GM12801 (cell line): Measurements from ENCODE around the gene PDE7B.

Experiments used
- TF ChIP-seq, protein P1 (sequence below): IDR thresholded peaks from one replicate; pipeline ENCODE4 v1.5.1; 2011; ENCODE audit warnings: control low read depth; ENCODE audit not compliant: insufficient read length; ENCODE audit errors: extremely low read depth

PDE7B gene

DNA sequence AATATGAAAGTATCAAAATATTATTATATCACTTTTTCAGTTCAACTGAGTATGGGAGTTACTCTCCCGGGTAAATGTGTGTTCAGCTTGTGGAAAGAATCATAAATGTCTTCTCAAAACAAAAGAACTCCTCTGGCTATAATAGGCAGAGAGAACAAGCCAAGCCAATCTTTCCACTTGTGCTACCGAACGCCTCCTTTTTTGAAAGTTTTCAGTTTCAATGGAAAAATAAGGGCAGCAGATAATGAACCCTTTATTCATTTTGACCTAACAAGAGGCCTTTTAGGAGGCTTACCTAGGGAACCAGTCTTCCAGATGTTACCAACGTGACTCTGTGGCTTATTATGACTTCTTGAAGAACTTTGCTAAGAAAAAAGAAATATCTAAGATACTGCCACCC, 67.5 kb downstream of the PDE7B start:
- TF ChIP-seq, protein P1, sequence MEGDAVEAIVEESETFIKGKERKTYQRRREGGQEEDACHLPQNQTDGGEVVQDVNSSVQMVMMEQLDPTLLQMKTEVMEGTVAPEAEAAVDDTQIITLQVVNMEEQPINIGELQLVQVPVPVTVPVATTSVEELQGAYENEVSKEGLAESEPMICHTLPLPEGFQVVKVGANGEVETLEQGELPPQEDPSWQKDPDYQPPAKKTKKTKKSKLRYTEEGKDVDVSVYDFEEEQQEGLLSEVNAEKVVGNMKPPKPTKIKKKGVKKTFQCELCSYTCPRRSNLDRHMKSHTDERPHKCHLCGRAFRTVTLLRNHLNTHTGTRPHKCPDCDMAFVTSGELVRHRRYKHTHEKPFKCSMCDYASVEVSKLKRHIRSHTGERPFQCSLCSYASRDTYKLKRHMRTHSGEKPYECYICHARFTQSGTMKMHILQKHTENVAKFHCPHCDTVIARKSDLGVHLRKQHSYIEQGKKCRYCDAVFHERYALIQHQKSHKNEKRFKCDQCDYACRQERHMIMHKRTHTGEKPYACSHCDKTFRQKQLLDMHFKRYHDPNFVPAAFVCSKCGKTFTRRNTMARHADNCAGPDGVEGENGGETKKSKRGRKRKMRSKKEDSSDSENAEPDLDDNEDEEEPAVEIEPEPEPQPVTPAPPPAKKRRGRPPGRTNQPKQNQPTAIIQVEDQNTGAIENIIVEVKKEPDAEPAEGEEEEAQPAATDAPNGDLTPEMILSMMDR, result no peak

DNA sequence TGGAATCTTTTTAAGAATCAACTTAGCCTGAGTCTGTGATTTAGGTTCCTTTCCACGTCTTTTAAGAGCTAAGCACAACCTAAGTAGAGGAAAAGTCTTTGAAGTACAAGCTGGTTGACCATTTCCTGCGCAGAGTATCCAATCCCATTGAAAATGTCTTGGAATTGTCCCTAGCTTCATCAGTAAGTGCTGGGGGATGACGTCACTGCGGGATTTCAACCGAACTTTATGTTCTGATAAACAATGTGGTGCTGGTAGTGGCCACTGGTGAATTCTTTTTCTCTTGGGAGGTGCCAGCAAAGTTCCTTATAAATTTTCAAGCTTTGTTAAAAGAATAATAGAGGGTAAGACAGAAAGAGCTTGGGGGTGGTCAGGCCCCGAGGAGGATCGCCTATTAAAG, 69.2 kb downstream of the PDE7B start:
- TF ChIP-seq, protein P1, result no peak

DNA sequence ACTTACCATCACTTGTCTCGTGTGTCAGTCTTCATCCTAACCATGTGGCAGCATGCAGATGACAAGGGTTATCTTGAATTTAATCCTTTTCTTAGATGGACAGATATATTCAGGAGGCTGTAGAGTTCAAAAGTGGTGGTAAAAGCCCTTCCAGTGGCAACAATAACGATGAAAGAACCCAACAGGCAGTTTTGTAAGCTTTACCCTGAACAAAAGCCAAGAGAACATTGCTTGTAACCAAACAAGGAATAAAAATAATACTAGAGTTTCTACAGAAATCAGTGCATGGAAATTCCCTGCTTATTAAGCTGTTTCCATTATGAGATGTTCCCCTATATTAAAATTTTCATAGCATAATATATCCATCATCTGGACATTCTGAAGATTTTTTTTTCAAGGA, 69.7 kb downstream of the PDE7B start:
- TF ChIP-seq, protein P1, result no peak

DNA sequence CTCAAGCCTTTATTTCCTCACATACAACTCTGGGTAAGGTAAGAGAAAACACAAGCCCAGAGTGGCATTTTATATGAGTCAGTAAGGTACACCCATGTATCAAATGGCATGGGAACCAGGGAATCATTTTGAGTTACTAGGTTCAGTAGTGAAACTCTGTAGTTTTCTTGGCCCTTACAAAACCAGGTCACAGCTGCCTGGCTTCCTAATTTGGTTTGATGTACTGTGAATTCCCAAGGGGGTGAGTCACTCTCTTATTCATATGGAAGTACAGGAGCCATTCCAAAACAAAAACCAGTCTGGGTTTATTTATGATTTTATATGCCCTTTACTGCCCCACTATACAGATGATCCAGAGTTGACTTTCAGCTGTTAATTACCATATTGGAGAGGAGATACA, 70.7 kb downstream of the PDE7B start:
- TF ChIP-seq, protein P1, result no peak

DNA sequence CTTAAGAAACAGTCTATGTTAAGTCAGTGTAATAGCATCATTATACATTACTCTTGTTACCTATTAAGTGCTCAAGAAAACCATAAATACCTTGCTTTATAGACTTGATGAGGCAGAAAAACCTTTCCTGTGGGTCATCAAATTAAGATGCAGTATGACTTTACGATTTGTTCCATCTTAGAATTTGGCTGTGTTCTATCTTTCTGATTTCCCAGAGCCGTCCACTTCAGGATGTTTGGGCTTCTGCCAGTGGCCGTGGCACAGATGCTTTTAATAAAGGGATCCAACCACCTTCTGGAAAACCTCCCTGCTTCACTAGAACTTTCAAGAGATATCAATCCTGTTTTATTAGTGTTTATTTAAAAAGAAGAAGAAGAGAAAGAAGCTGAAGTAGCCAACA, 71.2 kb downstream of the PDE7B start:
- TF ChIP-seq, protein P1, result no peak

DNA sequence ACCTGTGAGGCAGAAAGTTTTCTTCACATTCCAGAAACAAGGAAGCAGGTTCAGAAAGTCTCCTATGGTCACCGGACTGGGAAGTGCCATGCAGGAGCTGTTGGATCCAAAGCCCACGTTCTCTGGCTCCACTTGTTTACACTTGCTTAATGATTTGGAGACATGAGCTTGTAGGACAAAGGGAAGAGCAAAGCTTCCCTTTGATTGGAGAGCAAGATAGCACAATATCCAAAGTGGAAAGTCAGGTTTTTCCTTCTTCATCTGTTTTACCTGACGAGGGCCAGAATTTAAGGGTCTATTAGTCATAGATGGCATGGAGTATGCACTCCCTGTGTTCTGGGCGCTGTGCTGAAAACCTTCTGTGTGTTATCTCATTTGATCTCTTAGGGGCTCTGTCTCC, 81.2 kb downstream of the PDE7B start:
- TF ChIP-seq, protein P1, result no peak

DNA sequence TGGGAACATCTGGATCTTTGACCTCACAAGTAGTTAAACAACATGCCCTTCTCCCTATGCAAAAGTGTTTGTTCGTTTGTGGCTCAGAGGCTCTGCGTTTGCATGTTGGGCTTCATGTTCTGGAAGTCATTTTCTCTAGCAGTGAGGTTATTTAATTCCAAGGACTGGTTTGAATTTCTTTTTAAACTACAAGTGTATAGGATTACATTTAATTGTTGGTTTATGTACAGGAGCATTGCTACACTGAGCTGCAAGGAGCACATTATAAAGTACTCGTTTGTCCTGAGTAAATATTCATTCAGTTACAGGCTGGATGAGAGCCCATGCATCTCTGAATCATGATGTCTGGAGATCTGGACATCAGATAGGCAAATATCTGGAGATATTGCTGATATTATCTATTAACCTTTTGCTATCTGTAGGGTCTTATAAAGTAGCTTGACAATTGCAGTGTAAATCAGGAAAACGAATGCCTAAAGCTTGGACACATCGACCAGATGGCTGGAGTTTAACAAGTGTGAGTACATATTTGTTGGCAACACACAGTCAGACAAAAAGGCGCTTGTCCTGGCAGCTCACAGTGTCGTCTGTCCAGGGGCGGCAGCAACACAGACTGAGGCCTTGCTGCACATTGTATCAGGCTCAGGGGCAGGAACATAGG, 84.6 kb downstream of the PDE7B start:
- TF ChIP-seq, protein P1, result no peak
